Kidney (tissue), 14 donors: Measurements from ENCODE around the gene MAP3K19. TPM values are rescaled to one million over a fixed set of nuclear protein-coding genes. Genes with fewer than 3 reads are reported as not detected.
A peak's percentile ranks its signal among the peaks of the same experiment; 100 is the strongest.

Experiments
- DNase-seq, 5 donors: peaks; one replicate each; pipeline ENCODE4 v3.0.0-alpha.2; 2013 to 2020
- FAIRE-seq: peaks from 2 replicates; lab custom pipeline; 2012; peaks lifted over from hg19 to GRCh38; lab: Jason Lieb, UNC
- H3K27ac ChIP-seq, 2 donors: one replicate each; pipeline ENCODE4 v1.7.0; 2013; ENCODE audit warnings: low read depth in 2 of 2, low read length in 2 of 2, inconsistent platforms in 1 of 2
- H3K27me3 ChIP-seq: one replicate; pipeline ENCODE4 v1.7.1; 2013; ENCODE audit warnings: low read length, inconsistent platforms; ENCODE audit not compliant: control insufficient read depth, insufficient read depth
- H3K36me3 ChIP-seq, 3 donors: one replicate each; pipeline versions ENCODE4 v1.7.0 to v1.7.1; 2013; ENCODE audit warnings: low read length in 3 of 3, control low read depth in 1 of 3, inconsistent platforms in 1 of 3; ENCODE audit not compliant: insufficient read depth in 3 of 3, control insufficient read depth in 2 of 3
- H3K4me1 ChIP-seq, 3 donors: one replicate each; pipeline versions ENCODE4 v1.7.0 to v1.7.1; 2013; ENCODE audit warnings: low read length in 3 of 3, inconsistent platforms in 1 of 3, low read depth in 1 of 3; ENCODE audit not compliant: control insufficient read depth in 2 of 3, insufficient read depth in 2 of 3
- H3K4me3 ChIP-seq, 3 donors: one replicate each; pipeline versions ENCODE4 v1.7.0 to v1.8.1; 2013; ENCODE audit warnings: low read length in 3 of 3, control low read depth in 1 of 3, inconsistent platforms in 1 of 3
- H3K9ac ChIP-seq, 3 donors: one replicate each; pipeline versions ENCODE4 v1.7.0 to v1.7.1; 2013; ENCODE audit warnings: low read length in 3 of 3, control low read depth in 1 of 3, inconsistent platforms in 1 of 3
- H3K9me3 ChIP-seq, 3 donors: one replicate each; pipeline versions ENCODE4 v1.7.0 to v1.7.1; 2013; ENCODE audit warnings: low read length in 3 of 3, control low read depth in 1 of 3, inconsistent platforms in 1 of 3; ENCODE audit not compliant: control insufficient read depth in 2 of 3, insufficient read depth in 1 of 3
- intact Hi-C: fragments of 100-400 bp; cut with DNase I; formaldehyde crosslinking; loops from one replicate; pipeline ENCODE4 v1.11.1; 2022
- polyA plus RNA-seq: library from polyadenylated mRNA; stranded (reverse); fragments of 350-450 nt; fragmentation: Illumina TruSeq; extraction: RNeasy Lipid Tissue Mini Kit (QIAGEN cat#74804); gene quantifications from one replicate; pipeline ENCODE4 v1.2.3, GENCODE V29; 2014; ENCODE audit warnings: low read depth, low replicate concordance; ENCODE audit not compliant: insufficient read depth
- total RNA-seq: library from RNA; stranded (reverse); fragmentation: NEBNext Ultra II Directional; extraction: Animal tissue kit (Norgen Biotek cat#: 25700); gene quantifications from one replicate; pipeline ENCODE4 v1.2.1, GENCODE V29; 2021
- TF ChIP-seq, protein P1 (sequence below): IDR thresholded peaks from 3 replicates; pipeline ENCODE4 v1.5.1; 2012; ENCODE audit warnings: mild to moderate bottlenecking, moderate library complexity, borderline replicate concordance; ENCODE audit not compliant: insufficient read depth; ENCODE audit errors: extremely low read depth
- donor health status: control.
- donor health status: control.
- donor health status: control.
- donor health status: control.
- donor health status: control.
- donor health status: DM: yes; HTN: yes; CAD: no.
- donor health status: Normal renal cell carcinoma (clear cell type).

MAP3K19 gene
- total and polyA plus RNA-seq, 2 donors from 2014 or later, result not detected

- Histone ChIP-seq H3K4me3 (no peak overlapping the region), H3K36me3 (peaks cover 0 to 5% (median 4%) of the 10 kb centered on the region in 3 donors), H3K9me3 (no peaks in the 10 kb centered on the region), H3K4me1 (peaks cover 0 to 13% (median 11%) of the 10 kb centered on the region in 3 donors), H3K9ac (no peak overlapping the region), H3K27me3 (no peaks in the 10 kb centered on the region), H3K27ac (no peak overlapping the region)
- DNase-seq, result no peak
- TF ChIP-seq, protein P1, sequence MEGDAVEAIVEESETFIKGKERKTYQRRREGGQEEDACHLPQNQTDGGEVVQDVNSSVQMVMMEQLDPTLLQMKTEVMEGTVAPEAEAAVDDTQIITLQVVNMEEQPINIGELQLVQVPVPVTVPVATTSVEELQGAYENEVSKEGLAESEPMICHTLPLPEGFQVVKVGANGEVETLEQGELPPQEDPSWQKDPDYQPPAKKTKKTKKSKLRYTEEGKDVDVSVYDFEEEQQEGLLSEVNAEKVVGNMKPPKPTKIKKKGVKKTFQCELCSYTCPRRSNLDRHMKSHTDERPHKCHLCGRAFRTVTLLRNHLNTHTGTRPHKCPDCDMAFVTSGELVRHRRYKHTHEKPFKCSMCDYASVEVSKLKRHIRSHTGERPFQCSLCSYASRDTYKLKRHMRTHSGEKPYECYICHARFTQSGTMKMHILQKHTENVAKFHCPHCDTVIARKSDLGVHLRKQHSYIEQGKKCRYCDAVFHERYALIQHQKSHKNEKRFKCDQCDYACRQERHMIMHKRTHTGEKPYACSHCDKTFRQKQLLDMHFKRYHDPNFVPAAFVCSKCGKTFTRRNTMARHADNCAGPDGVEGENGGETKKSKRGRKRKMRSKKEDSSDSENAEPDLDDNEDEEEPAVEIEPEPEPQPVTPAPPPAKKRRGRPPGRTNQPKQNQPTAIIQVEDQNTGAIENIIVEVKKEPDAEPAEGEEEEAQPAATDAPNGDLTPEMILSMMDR, result no peak
- no peak for FAIRE-seq
- intact Hi-C loops, result no loop called here
Measured at GRCh38 chr2:135056790-135057189, 9.5 kb upstream of the MAP3K19 start.

DNA sequence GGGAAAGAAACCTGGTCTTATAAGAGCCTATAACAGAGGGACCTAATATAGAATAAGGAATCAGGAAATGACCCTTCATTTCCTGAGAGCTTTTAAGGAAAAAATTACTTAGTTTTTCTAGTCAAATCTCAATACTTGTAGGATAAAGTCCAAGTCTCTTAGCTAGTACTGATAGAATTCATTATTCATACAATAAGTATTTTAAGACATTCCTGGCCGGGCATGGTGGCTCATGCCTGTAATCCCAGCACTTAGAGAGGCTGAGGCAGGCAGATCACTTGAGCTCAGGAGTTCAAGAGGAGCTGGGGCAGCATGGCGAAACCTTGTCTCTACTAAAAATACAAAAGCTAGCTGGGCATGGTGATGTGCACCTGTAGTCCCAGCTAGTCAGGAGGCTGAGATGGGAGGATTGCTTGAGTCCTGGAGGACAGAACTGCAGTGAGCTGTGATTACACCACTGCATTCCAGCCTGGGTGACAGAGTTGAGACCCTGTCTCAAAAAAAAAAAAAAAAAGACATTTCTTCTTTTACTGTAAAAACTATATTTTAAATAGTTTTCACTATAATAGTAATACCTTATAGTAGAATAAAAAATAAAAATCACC is 8.0 kb upstream of the MAP3K19 start:
- no peak for DNase-seq
- Histone ChIP-seq H3K36me3 (no peaks in the 10 kb centered on the region), H3K4me3 (no peak overlapping the region), H3K27ac (no peak overlapping the region), H3K4me1 (peaks cover 0 to 13% (median 11%) of the 10 kb centered on the region in 3 donors), H3K9me3 (no peaks in the 10 kb centered on the region), H3K9ac (no peak overlapping the region), H3K27me3 (no peaks in the 10 kb centered on the region)
- TF ChIP-seq, protein P1, result no peak
- intact Hi-C loops, result no loop called here
- FAIRE-seq, result no peak

GRCh38 chr2:135052997-135053474 is 5.8 kb upstream of the MAP3K19 start:
- Histone ChIP-seq H3K4me1 (peaks cover 0 to 13% (median 11%) of the 10 kb centered on the region in 3 donors), H3K27me3 (no peaks in the 10 kb centered on the region), H3K36me3 (no peaks in the 10 kb centered on the region), H3K27ac (no peak overlapping the region), H3K9me3 (no peaks in the 10 kb centered on the region), H3K9ac (peak overlapping the region; percentile 94 to 100 (median 96)), H3K4me3 (peak overlapping the region; percentile 96 to 100 (median 98))
- intact Hi-C loops, result no loop called here
- FAIRE-seq, result no peak
- no peak for DNase-seq
- TF ChIP-seq, protein P1, result no peak
